Esophagus squamous epithelium (tissue), 5 donors: ENCODE results near the gene HACD4. TPM values are rescaled to one million over a fixed set of nuclear protein-coding genes. Genes with fewer than 3 reads are reported as not detected.

ENCODE experiments used
- DNase-seq: peaks from one replicate; lab custom pipeline; 2025; lab: John Stamatoyannopoulos, UW
- H3K27ac ChIP-seq, 4 donors: fragments of 200-600 bp; sonication (generic); one replicate each; pipeline ENCODE4 v1.5.1; 2016 to 2019; ENCODE audit warnings: mild to moderate bottlenecking in 1 of 4
- H3K27me3 ChIP-seq, 4 donors: fragments of 200-600 bp; sonication (generic); 1 replicate in 3 of 4; 2 replicates in 1 of 4; pipeline versions ENCODE4 v1.5.1 to v1.6.0; 2017 to 2021; ENCODE audit warnings: antibody characterized with exemption in 1 of 4
- H3K36me3 ChIP-seq, 3 donors: fragments of 200-600 bp; sonication (generic); one replicate each; pipeline ENCODE4 v1.5.1; 2016 to 2019
- H3K4me1 ChIP-seq, 3 donors: fragments of 200-600 bp; sonication (generic); one replicate each; pipeline ENCODE4 v1.5.1; 2017 to 2019
- H3K4me3 ChIP-seq, 4 donors: fragments of 200-600 bp; sonication (generic); 1 replicate in 3 of 4; 2 replicates in 1 of 4; pipeline ENCODE4 v1.5.1; 2016 to 2019; ENCODE audit warnings: mild to moderate bottlenecking in 2 of 4, moderate library complexity in 1 of 4
- H3K9me3 ChIP-seq, 3 donors: fragments of 200-600 bp; sonication (generic); one replicate each; pipeline ENCODE4 v1.5.1; 2016 to 2019
- CTCF ChIP-seq, 6 experiments: fragments of 450-650 bp in 4 of 6; fragments of 200-600 bp in 2 of 6; sonication (generic) in 2 of 6; IDR thresholded peaks; one replicate each; pipeline ENCODE4 v1.5.1; 2016 to 2019; ENCODE audit warnings: antibody characterized with exemption in 6 of 6, mild to moderate bottlenecking in 4 of 6, moderate library complexity in 4 of 6
- POLR2A ChIP-seq, 4 donors: fragments of 450-650 bp; IDR thresholded peaks; one replicate each; pipeline ENCODE4 v1.6.1; 2017; ENCODE audit warnings: antibody characterized with exemption in 4 of 4, mild to moderate bottlenecking in 4 of 4, moderate library complexity in 3 of 4
- WGBS, 2 donors: methylation state at CpG; one replicate each; pipeline ENCODE4 v1.1.5; 2018; 5-methylcytosine and 5-hydroxymethylcytosine counted together
- intact Hi-C: fragments of 100-400 bp; cut with DNase I; formaldehyde crosslinking; loops from one replicate; pipeline ENCODE4 v1.15.0; 2022
- total RNA-seq, 4 donors: library from RNA; depleted of rRNA; stranded (reverse); fragments of >200 nt; gene quantifications; one replicate each; pipeline ENCODE4 v1.1.0, GENCODE V29; 2016
- donor health status: DM: yes; HTN: yes; CAD: no.

The HACD4 gene
- total RNA-seq, 4 donors from 2014 or later: 0.97 to 3.8 (median 2.5) TPM

- intact Hi-C loops: no loop called here
- no peak for DNase-seq
Measured at GRCh38 chr9:20994486-20994885, 37.0 kb downstream of the HACD4 start.

GRCh38 chr9:20990867-20991266 lies 40.6 kb downstream of the HACD4 start:
- H3K4me3 ChIP-seq: no peak overlapping the region
- no peaks in the 10 kb centered on the region for H3K9me3 ChIP-seq
- no peak for DNase-seq
- intact Hi-C loops: no loop called here
- peaks cover 0 to 58% (median 0%) of the 10 kb centered on the region in 3 donors for H3K36me3 ChIP-seq
- peaks cover 0 to 5% (median 0%) of the 10 kb centered on the region in 3 donors for H3K4me1 ChIP-seq
- WGBS, 2 donors: 77 to 93% methylated on average over 2 of the region's 2 CpGs
- H3K27ac ChIP-seq: peak overlapping the region in 1 of 4 donors; percentile 52
- no peak for TF ChIP-seq CTCF (IDR thresholded peaks at IDR 0.05)
- TF ChIP-seq POLR2A (IDR thresholded peaks at IDR 0.05): no peak
- H3K27me3 ChIP-seq: no peaks in the 10 kb centered on the region

More at GRCh38 chr9:20994486-20994885, 37.0 kb downstream of the HACD4 start:
- no peaks in the 10 kb centered on the region for H3K4me1 ChIP-seq
- no peaks in the 10 kb centered on the region for H3K27me3 ChIP-seq
- no peaks in the 10 kb centered on the region for H3K9me3 ChIP-seq
- peaks cover 0 to 49% (median 0%) of the 10 kb centered on the region in 3 donors for H3K36me3 ChIP-seq
- no peak overlapping the region for H3K27ac ChIP-seq
- no peak for TF ChIP-seq POLR2A (IDR thresholded peaks at IDR 0.05)
- TF ChIP-seq CTCF (IDR thresholded peaks at IDR 0.05): no peak
- H3K4me3 ChIP-seq: no peak overlapping the region
- WGBS, 2 donors: 76 to 87% methylated on average over 3 of the region's 3 CpGs

- Histone ChIP-seq H3K27ac (peak overlapping the region in 1 of 4 donors; percentile 52), H3K36me3 (peaks cover 0 to 52% (median 0%) of the 10 kb centered on the region in 3 donors), H3K4me1 (peaks cover 0 to 5% (median 0%) of the 10 kb centered on the region in 3 donors), H3K4me3 (no peak overlapping the region), H3K27me3 (no peaks in the 10 kb centered on the region), H3K9me3 (no peaks in the 10 kb centered on the region)
- intact Hi-C loops: no loop called here
- no peak for DNase-seq
- TF ChIP-seq CTCF (IDR thresholded peaks at IDR 0.05) (no peak), POLR2A (IDR thresholded peaks at IDR 0.05) (no peak)
- 64 to 80% methylated on average over 6 of the region's 6 CpGs for WGBS, 2 donors
Measured at GRCh38 chr9:20989923-20990341, 41.5 kb downstream of the HACD4 start.

GRCh38 chr9:20988671-20989315 lies 42.6 kb downstream of the HACD4 start:
- peaks cover 0 to 5% (median 0%) of the 10 kb centered on the region in 3 donors for H3K4me1 ChIP-seq
- no peak overlapping the region for H3K4me3 ChIP-seq
- DNase-seq: no peak
- H3K27ac ChIP-seq: no peak overlapping the region
- no peaks in the 10 kb centered on the region for H3K27me3 ChIP-seq
- intact Hi-C loops: no loop called here
- H3K9me3 ChIP-seq: no peaks in the 10 kb centered on the region
- TF ChIP-seq CTCF (IDR thresholded peaks at IDR 0.05) (no peak), POLR2A (IDR thresholded peaks at IDR 0.05) (no peak)
- H3K36me3 ChIP-seq: peaks cover 0 to 45% (median 0%) of the 10 kb centered on the region in 3 donors
- 12 to 22% methylated on average over 3 of the region's 3 CpGs for WGBS, 2 donors

GRCh38 chr9:20988061-20988460 lies 43.4 kb downstream of the HACD4 start:
- no peaks in the 10 kb centered on the region for H3K27me3 ChIP-seq
- no peak for DNase-seq
- peaks cover 0 to 5% (median 0%) of the 10 kb centered on the region in 3 donors for H3K4me1 ChIP-seq
- intact Hi-C loops: no loop called here
- no peak overlapping the region for H3K27ac ChIP-seq
- WGBS, 2 donors: 84 to 91% methylated on average over 3 of the region's 3 CpGs
- no peak for TF ChIP-seq POLR2A (IDR thresholded peaks at IDR 0.05)
- TF ChIP-seq CTCF (IDR thresholded peaks at IDR 0.05): no peak
- no peaks in the 10 kb centered on the region for H3K9me3 ChIP-seq
- H3K36me3 ChIP-seq: peaks cover 0 to 42% (median 0%) of the 10 kb centered on the region in 3 donors
- H3K4me3 ChIP-seq: no peak overlapping the region
